ENCODE data around the gene SRP72.

DNA sequence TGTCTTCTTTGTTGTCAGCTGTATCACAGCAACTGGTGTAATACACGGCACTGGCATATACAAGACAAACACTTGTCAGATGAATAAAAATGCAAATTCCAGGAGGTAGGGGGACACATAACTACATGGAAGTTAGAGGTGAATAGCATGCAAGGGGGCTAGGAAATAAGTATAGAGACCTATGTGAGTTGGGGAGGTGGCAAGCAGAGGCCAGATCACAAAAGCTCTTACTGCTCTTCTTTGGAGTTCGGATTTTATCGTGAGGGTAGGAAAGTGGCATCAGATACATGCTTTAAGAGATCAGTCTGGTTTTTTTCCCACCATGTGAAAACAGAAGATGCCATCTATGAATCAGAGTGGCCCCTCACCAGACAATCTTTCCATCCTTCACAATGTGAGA is 2.8 kb upstream of the SRP72 start:
- TF ChIP-seq EZH2 (IDR thresholded peaks at IDR 0.05; ENCODE audit: low read length) = no peak
- TF ChIP-seq, protein P1, sequence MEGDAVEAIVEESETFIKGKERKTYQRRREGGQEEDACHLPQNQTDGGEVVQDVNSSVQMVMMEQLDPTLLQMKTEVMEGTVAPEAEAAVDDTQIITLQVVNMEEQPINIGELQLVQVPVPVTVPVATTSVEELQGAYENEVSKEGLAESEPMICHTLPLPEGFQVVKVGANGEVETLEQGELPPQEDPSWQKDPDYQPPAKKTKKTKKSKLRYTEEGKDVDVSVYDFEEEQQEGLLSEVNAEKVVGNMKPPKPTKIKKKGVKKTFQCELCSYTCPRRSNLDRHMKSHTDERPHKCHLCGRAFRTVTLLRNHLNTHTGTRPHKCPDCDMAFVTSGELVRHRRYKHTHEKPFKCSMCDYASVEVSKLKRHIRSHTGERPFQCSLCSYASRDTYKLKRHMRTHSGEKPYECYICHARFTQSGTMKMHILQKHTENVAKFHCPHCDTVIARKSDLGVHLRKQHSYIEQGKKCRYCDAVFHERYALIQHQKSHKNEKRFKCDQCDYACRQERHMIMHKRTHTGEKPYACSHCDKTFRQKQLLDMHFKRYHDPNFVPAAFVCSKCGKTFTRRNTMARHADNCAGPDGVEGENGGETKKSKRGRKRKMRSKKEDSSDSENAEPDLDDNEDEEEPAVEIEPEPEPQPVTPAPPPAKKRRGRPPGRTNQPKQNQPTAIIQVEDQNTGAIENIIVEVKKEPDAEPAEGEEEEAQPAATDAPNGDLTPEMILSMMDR (optimal IDR thresholded peaks at IDR 0.05 in 1 of 3, IDR thresholded peaks at IDR 0.05 in 1 of 3, conservative IDR thresholded peaks at IDR 0.05 in 1 of 3; ENCODE audit: extremely low read depth in 1 of 3, insufficient read depth in 2 of 3, low read length in 3 of 3) = no peak

Data from keratinocyte (primary cell).